ENCODE results near the gene DTD2. TPM values are rescaled to one million over a fixed set of nuclear protein-coding genes. Genes with fewer than 3 reads are reported as not detected.

DTD2 gene
- total RNA-seq (2021; ENCODE audit: unreplicated experiment) (15.2 TPM), Bru-seq, nascent RNA (percentile 67 among the genes with signal in this experiment), BruChase-seq, experiment 1, labeled RNA remaining after a 2-hour chase (percentile 90 among the genes with signal in this experiment), BruChase-seq, experiment 2, labeled RNA remaining after a 6-hour chase (percentile 94 among the genes with signal in this experiment)
- polyA plus RNA-seq (2012; ENCODE audit: insufficient read length) = 9.8 TPM
- long read RNA-seq, partial matches to known transcripts = 0 of 4 reads
- long read RNA-seq, other reads (novel, unspliced or antisense) = 2 of 4 reads

DNA sequence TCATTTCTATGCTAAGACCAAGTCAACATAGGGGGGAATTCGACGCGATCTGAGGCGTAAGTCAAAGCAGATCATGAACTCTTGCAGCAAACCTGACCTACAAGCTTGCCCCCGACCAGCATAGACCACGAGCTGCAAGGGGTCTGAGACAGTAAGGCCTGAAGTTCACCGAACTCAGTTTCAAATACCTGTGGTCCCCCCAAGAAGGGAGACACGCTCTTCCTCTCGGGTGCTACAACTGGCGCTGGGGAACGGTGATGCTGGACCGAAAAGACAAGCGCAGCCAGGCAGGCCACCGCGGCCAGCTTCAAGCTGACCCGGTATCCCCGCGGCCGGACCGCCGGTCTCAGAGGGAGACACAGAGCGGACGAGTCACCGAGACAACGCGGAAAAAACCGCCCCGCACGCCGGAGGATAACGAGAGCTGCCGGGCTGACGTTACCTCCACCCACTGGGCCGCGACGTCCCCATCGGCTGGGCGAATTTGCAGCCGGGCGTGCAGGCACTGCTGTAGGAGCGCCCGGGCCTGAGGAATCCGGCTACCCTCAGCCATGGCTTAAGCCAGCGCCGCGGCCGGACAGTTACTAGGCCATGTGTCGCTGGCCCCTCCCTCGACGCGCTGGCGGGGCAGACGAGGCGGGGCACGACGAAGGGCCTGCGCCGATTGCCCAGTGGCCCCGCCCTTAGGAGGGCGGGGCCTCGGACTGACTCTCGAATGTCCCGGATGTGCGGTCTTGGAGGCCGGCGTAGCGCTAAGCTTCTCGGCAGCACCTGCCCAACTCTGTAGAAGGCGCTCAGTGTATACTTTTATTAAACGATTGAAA is at the start of gene DTD2:
Gene DTD2, minus strand, starts transcription at position 666 of the 824 bp plus-strand sequence. Its CDS starts 113 bp downstream, at position 553.
- no peaks in the 10 kb centered on the region for H3K27me3 ChIP-seq (ENCODE audit: control insufficient read depth, insufficient read depth, low read length)
- no peaks in the 10 kb centered on the region for H3K9me3 ChIP-seq (ENCODE audit: control insufficient read depth, insufficient read depth, low read depth, low read length)
- POLR2A ChIA-PET = interaction anchor here (0.7 kb wide), 1 partner anchor 758 kb away, joined by 9 read pairs; no protein-coding TSS in a partner anchor
- H3K4me1 ChIP-seq (ENCODE audit: control insufficient read depth, insufficient read depth, low read length) = peaks cover 4% of the 10 kb centered on the region; the same call in 1 of the 2 replicates
- TF ChIP-seq SIN3A (IDR thresholded peaks at IDR 0.05; ENCODE audit: borderline replicate concordance, insufficient read depth, low read depth, low read length) = peak; percentile 63; the same call in 1 of the 2 replicates
- TF ChIP-seq TCF7L2 (IDR thresholded peaks at IDR 0.05; ENCODE audit: low read depth, low read length) = no peak
- TF ChIP-seq REST (IDR thresholded peaks at IDR 0.05; ENCODE audit: insufficient read depth in 1 of 2, low read depth in 2 of 2, low read length in 1 of 2) = no peak
- peak; percentile 85 for TF ChIP-seq POLR2AphosphoS5 (IDR thresholded peaks at IDR 0.05; ENCODE audit: low read depth, low read length)
- TF ChIP-seq, protein P1, sequence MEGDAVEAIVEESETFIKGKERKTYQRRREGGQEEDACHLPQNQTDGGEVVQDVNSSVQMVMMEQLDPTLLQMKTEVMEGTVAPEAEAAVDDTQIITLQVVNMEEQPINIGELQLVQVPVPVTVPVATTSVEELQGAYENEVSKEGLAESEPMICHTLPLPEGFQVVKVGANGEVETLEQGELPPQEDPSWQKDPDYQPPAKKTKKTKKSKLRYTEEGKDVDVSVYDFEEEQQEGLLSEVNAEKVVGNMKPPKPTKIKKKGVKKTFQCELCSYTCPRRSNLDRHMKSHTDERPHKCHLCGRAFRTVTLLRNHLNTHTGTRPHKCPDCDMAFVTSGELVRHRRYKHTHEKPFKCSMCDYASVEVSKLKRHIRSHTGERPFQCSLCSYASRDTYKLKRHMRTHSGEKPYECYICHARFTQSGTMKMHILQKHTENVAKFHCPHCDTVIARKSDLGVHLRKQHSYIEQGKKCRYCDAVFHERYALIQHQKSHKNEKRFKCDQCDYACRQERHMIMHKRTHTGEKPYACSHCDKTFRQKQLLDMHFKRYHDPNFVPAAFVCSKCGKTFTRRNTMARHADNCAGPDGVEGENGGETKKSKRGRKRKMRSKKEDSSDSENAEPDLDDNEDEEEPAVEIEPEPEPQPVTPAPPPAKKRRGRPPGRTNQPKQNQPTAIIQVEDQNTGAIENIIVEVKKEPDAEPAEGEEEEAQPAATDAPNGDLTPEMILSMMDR (IDR thresholded peaks at IDR 0.05) = no peak
- H3K36me3 ChIP-seq (ENCODE audit: control insufficient read depth, insufficient read depth, low read length) = peaks cover 6% of the 10 kb centered on the region
- DNase-seq (ENCODE audit: low read depth, low spot score) (peak; percentile 83), ATAC-seq (peak; percentile 100)
- H3K4me3 ChIP-seq (ENCODE audit: low read depth in 2 of 2, low read length in 2 of 2) = peak within 1 kb of the TSS; percentile 74 to 89
- CTCF ChIA-PET = no interaction called here
- intact Hi-C loops (cut with micrococcal nuclease; ENCODE audit: unreplicated experiment) = no loop called here
- in situ Hi-C loops (cut with HindIII; ENCODE audit: low pct_unique_long_range_greater_than_20kb, low sequenced_read_pairs) = no loop called here
- TSS peak; percentile 72 for BruUV-seq (replicated peaks)
- peak within 1 kb of the TSS; percentile 92 for H3K27ac ChIP-seq (ENCODE audit: low read length)

DNA sequence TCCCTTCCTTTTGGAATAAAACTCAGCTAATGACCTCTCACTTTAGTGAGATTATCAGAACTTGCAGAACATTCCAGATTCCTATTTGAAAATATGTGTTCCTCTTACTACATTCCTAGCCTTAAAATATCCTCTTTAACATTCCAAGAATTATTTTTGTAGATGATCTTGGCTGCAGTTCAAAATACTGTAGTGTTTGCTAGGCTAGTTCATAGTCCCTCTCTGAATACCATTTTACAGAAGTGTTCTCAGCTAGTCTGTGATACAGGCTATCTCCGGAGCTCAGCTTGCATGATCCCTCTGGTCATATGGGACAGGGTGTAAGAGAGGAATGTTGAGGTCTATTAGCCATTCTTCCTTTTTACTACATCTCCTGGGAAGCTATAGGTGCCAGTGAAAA is 48.1 kb upstream of the DTD2 start:
- no peaks in the 10 kb centered on the region for H3K9me3 ChIP-seq (ENCODE audit: control insufficient read depth, insufficient read depth, low read depth, low read length)
- intact Hi-C loops (cut with micrococcal nuclease; ENCODE audit: unreplicated experiment) (no loop called here), in situ Hi-C loops (cut with HindIII; ENCODE audit: low pct_unique_long_range_greater_than_20kb, low sequenced_read_pairs) (no loop called here)
- TF ChIP-seq, protein P1 (IDR thresholded peaks at IDR 0.05) = no peak
- TF ChIP-seq POLR2AphosphoS5 (IDR thresholded peaks at IDR 0.05; ENCODE audit: low read depth, low read length) = no peak
- no peak for TF ChIP-seq REST (IDR thresholded peaks at IDR 0.05; ENCODE audit: insufficient read depth in 1 of 2, low read depth in 2 of 2, low read length in 1 of 2)
- no peak for TF ChIP-seq SIN3A (IDR thresholded peaks at IDR 0.05; ENCODE audit: borderline replicate concordance, insufficient read depth, low read depth, low read length)
- TF ChIP-seq TCF7L2 (IDR thresholded peaks at IDR 0.05; ENCODE audit: low read depth, low read length) = no peak
- ChIA-PET POLR2A (no interaction called here), CTCF (no interaction called here)
- no peaks in the 10 kb centered on the region for H3K36me3 ChIP-seq (ENCODE audit: control insufficient read depth, insufficient read depth, low read length)
- ATAC-seq = no peak
- no peak overlapping the region for H3K4me3 ChIP-seq (ENCODE audit: low read depth in 2 of 2, low read length in 2 of 2)
- DNase-seq (ENCODE audit: low read depth, low spot score) = no peak
- no TSS peak for BruUV-seq (replicated peaks)
- no peaks in the 10 kb centered on the region; the same call in 1 of the 2 replicates for H3K4me1 ChIP-seq (ENCODE audit: control insufficient read depth, insufficient read depth, low read length)
- no peak overlapping the region for H3K27ac ChIP-seq (ENCODE audit: low read length)
- no peaks in the 10 kb centered on the region; the same call in 1 of the 2 replicates for H3K27me3 ChIP-seq (ENCODE audit: control insufficient read depth, insufficient read depth, low read length)
